Amniotic stem cell (primary cell): Measurements from ENCODE around the gene IGF2BP2.
"Not testable (repeated sequence)": the region's sequence is repeated elsewhere in the genome, so short reads cannot be mapped to it uniquely, and the experiment has no call there.

Experiments used
- DNase-seq: peaks from one replicate; lab custom pipeline; 2025; lab: John Stamatoyannopoulos, UW

IGF2BP2 gene

DNA sequence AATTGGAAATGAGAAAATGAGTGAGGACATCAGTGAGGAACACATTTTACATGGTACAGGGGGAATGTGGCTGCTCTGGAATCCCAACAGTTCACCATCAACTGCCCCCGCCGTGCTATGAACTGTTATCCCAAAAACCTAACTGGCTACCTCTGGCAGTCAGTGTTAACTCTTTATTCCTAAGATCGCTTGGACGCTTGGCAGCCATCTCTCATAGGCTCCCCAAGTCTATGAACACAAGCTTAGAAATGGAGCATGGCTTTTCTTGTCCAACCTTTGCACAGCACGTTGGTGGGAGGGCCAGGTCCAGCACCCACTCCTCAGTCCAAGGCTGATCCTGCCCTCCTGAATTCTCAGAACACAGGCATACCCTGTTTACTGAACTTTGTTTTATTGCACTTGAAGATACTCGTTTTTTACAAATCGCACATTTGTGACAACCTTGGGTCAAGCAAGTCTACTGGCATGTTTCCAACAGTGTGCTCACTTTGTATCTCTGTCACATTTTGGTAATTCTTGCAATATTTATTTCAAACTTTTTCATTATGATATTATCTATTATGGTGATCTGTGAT, 185.1 kb downstream of the IGF2BP2 start:
- DNase-seq, result no peak

DNA sequence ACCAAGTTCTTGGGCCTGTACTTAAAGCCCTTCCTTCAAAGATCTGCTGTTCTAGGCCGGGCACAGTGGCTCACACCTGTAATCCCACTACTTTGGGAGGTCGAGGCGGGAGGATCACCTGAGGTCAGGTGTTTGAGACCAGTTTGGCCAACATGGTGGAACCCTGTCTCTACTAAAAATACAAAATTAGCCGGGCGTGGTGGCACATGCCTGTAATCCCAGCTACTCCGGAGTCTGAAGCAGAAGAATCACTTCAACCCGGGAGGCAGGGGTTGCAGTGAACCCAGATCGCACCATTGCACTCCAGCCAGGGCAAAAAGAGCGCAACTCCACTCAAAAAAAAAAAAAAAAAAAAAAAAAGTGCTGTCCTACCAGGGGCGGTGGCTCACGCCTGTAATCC, 186.2 kb downstream of the IGF2BP2 start:
- DNase-seq, result not testable (repeated sequence)

DNA sequence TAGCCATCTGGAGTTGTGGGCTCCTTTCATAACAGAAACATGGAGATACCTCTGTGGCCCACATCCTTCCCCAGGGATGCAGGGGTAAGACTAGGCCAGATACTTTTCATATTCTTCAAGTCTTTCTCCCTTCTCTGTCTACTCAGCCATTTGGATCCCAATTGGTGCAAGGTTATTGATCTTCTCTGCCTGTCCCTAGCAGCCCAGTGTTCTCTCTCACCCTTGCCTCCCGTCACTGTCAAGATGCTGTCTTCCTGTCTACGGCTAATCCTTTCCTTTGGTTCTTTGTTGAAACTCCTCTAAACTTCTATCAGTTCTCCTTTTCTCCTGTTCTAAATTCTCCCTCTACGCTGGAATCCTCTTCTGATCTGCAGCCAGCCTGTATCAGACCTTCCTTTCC, 187.5 kb downstream of the IGF2BP2 start:
- no peak for DNase-seq

DNA sequence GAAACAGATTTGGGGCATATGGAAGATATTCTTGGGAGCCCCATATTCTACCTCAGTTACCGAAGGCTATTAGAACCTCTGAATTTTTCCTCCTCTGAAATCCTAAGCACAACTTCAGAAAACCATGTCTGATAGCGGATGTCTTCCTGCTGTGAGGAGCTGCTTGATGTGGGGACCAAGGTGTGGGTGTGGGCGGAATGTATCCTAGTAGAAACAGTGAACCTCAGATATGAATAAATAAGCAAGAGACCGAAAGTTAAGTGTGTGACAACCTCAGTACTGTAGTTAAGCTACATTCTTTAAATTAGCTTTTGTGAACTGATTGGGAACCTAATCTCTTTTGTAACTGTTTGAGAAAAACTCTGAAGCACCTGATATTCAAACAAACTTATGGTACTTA, 191.8 kb downstream of the IGF2BP2 start:
- DNase-seq, result no peak

DNA sequence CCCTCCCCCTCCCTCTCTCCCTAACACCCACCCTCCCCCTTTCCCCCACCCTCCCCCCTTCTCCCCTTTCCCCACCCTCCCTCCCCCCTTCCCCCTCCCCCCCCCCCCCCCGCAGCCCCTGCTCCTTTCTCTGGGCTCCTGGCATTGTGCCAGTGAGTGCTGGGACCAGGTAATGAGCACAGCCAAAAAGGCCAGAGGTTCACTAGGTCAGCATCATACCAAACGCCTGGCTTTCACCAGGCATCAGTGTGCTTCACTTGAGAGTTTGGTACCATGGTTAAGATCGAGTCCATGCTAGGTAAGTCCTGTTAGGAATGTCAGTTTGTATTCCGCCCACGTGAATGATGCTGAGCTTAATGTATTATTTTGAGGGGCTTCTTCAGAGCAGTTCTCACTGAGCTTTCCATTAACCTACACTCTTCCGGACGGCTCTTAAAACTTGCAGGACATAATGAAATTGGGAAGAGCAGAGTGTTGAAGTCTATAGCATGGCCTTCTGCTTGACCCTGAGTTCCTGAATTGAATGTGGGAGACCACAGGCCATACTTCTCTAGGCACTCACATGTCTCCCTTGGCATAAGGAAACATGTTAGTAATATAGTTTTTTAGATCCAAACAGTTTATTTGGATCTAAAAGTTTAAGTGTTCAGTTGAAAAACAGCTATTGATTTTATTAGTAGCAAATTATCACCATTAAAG, 193.2 kb downstream of the IGF2BP2 start:
- no peak for DNase-seq

DNA sequence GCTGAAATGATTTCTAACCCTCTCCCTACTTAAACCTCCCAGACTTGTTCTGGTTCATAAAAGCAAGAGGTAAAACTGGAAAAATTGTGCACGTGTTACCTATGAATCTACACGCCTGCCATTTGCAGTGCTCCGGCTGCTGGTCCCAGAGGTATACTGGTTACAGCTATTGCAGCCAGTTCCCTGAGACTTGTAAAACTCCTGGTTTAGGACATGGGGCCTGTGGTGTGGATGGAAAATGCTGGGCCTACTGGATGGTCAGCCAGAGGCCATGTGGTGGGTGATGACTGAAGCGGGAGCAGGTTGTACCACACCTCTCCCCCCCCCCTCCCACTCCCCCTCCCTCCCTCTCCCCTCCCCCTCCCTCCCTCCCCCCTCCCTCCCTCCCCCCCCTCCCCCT, 193.7 kb downstream of the IGF2BP2 start:
- no peak for DNase-seq

DNA sequence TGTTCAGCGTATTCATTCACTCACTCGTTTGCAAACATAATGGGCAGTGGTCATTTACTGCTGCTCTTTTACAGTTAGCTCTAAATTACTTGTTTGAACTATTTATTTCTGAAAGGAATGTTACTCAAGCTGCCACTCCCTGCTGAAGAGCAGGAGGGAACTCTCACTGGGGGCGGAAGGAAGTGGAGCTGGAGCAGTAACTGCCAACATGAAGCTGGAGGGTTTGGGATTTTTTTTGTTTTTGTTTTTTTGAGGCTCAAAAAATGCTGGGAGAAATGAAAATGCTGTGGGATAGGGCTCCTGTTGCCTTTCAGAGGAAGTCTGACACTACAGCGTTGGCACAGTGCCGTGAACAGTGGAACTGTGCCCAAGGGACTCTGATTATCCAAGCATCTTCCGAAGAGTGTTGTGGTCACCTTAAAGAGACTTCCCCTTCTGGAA, 194.6 kb downstream of the IGF2BP2 start:
- DNase-seq, result no peak

DNA sequence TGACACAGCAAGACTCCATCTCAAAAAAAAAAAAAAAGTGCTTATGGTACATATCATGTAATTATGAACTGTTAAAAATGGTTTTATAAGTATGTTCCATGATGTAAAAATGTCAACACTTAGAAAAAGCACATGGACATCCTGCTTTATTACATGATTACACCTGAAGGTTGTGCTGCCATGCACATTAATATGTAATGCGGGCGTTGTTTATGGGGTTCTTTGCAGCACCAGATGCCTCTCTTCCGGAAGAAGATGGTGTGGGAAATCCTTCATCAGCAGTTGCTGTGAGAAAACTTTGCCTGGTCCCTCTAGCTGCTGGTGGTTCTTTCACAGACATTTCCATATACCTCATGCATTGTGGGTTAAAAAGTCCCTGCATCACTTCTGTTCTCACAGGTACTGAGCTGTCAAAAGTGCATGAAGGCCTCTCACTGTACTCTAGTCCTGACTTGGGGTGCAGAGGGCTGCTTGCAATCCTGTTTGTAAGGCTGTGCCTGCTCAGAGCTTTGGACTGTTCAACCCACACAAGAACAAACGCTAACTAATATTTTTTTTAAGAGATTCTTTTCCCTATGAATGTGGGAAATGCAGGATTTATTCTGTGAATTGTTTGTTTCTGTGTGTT, 195.2 kb downstream of the IGF2BP2 start:
- DNase-seq, result no peak

DNA sequence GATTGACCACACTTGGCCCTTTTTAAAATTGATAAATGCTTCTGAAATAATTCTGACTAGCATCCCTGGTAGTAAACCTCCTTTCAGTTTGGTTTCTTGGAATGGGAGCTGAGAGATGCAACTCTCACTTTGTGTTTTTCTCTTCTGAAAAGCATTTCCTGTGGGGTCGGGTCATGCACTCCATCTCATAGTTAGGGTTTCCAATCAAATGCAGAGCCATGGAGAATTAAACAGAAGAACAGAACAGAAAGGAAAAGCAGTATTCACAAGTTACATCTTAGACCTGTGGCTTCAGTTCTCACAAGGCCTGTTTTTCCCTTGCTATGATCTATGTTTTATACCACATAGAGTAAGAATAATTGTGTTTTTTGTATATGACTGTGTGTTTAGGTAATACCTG, 199.1 kb downstream of the IGF2BP2 start:
- no peak for DNase-seq

DNA sequence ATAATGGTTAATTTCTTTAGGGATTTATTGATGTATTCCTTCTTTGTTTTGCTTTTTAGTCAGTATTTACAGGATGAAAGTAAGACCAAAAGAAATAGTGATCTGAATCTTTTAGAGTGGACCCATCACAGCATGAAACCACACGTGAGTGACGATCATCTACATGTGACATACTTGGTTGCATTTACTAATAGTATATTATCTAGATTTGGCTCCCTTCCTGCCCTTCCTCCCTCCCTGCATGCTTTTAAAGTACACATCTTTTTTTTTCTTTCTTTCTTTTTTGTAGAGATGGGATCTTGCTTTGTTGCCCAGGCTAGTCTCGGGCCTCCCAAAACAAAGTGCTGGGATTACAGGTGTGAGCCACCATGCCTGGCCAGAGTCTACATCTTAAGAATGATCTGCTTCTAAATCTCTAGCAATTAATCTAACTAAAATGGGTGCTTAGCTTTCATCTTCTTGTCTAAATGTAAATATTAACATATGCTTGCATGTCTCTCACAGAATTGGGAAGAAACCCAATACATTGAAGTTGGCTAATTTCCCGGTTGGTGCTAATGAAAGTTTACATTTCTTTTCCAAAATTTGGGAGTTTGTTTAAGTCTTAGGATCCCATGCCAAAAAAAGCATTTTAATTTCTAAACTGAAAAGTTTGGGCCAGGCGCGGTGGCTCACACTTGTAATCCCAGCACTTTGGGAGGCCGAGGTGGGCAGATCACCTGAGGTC, 200.7 kb downstream of the IGF2BP2 start:
- DNase-seq, result no peak

DNA sequence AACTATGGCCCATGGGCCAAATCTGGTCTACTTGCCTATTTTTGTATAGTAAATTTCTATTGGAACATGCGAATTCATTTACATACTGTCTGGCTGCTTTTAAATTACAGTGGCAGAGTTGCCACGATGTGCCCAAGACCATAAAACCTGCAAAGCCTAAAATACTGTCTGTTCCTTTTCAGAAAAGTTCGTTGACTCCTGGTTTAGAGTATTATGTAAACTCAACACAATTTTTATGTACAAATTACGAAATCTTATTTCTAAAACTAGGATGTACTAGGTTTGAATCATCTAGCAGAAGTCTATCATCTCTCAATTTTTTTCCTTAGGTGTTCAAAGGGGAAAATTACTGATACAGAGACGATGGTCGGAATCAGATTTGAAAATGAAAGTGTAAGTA, 211.8 kb downstream of the IGF2BP2 start:
- no peak for DNase-seq

DNA sequence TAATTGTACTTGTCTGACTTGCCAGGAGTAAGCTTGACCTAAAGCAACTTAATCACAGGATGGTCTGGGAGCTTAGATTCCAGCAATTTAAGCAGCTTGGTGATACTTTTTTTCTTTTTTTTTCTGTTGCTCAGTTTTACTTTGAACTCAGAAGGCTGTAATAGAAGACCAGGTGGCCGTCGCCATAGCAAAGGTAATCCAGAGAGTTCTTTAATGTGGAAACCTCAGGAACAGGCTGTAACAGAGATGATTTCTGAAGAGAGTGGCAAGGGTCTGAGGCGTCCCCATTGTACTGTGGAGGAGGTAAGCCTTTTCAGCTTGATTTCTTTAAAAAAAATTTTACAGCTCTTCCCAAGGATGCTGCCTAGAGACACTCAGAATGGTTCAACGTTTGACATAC, 218.6 kb downstream of the IGF2BP2 start:
- DNase-seq, result no peak

DNA sequence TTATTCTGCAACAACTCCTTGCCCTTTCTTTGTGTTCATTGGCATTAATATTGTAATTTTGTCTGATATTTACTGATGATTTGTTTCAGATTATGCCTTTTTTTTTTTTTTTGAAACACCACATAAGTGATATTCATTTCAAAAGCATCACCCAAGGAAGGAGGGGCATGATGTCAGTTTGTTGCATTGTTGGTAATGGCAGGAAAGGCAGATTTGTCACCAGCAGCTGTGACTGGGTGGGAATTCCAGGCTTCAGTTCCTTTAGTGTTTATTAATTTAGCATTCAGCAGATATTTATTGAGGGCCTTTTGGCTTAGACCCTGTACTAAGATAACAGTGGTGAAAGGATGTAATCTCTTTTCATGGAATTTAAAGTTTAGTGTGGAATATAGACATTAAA, 219.3 kb downstream of the IGF2BP2 start:
- DNase-seq, result no peak

DNA sequence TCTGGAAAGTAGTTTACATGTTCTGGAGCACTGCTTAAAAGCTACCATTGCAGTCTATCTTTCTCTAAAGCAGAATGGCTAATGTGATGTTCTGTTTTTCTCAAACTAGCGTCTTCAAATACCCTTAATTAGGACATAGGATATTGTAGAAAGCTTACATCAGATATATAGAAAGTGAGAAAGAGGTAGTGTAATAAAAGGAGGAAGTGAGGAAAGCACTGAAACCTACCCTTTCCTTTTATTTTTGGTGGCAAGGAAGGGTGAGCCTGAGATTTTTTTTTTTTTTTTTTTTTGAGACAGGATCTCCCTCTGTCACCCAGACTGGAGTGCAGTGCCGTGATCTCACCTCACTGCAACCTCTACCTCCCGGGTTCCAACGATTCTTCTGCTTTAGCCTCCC, 229.3 kb downstream of the IGF2BP2 start:
- DNase-seq, result no peak

DNA sequence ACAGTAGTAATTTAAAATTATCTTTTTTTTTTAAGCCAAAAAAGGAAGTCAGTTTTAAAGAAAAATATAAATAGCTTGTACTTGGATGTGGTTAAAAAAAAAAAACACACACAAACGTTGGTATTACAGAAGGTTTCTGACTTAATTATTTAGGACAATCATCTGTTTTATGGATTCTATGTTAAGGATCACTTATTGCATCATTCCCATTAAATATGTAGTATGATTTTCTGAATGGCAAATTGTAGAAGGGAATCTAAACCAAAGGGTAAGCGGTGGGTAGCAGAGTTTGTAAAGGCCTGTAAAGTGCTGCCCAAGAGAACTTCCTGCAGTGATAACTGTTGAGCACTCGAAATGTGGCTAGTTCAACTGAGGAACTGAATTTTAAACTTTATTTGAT, 230.8 kb downstream of the IGF2BP2 start:
- DNase-seq, result no peak
